Ovary (tissue), 3 donors: ENCODE measurements around the gene EVI2A.

Source experiments
- EP300 ChIP-seq: sonication (generic); formaldehyde crosslinking; IDR thresholded peaks from one replicate; pipeline ENCODE4 v1.6.1; 2017; ENCODE audit warnings: antibody characterized with exemption
- POLR2A ChIP-seq: fragments of 450-650 bp; IDR thresholded peaks from one replicate; pipeline ENCODE4 v1.6.1; 2017; ENCODE audit warnings: antibody characterized with exemption, mild to moderate bottlenecking, moderate library complexity
- TF ChIP-seq, protein P1 (sequence below), 3 donors: fragments of 450-650 bp in 2 of 3; fragments of 200-600 bp in 1 of 3; IDR thresholded peaks; one replicate each; pipeline versions ENCODE4 v1.5.1 to v1.8.0; 2016 to 2022; ENCODE audit warnings: antibody characterized with exemption in 3 of 3, mild to moderate bottlenecking in 1 of 3
- donor health status: DM: no; HTN: no; CAD: no.

DNA sequence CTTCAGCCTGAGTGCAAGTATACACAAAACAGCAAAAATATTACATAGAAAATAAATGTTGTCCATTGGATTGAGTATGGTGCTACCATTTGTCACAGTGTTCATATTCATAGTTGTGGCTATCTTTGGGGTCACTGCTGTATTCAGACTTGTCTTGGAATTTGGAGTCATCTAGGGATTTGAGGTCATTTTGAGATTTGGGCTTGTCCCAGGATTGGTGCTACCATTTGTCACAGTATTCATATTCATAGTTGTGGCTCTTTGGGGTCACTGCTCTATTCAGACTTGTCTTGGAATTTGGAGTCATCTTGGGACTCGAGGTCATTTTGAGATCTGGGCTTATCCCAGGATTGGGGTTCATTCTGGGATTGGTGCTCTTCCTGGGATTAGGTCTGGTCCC is 49.2 kb downstream of the EVI2A start:
- TF ChIP-seq, protein P1, sequence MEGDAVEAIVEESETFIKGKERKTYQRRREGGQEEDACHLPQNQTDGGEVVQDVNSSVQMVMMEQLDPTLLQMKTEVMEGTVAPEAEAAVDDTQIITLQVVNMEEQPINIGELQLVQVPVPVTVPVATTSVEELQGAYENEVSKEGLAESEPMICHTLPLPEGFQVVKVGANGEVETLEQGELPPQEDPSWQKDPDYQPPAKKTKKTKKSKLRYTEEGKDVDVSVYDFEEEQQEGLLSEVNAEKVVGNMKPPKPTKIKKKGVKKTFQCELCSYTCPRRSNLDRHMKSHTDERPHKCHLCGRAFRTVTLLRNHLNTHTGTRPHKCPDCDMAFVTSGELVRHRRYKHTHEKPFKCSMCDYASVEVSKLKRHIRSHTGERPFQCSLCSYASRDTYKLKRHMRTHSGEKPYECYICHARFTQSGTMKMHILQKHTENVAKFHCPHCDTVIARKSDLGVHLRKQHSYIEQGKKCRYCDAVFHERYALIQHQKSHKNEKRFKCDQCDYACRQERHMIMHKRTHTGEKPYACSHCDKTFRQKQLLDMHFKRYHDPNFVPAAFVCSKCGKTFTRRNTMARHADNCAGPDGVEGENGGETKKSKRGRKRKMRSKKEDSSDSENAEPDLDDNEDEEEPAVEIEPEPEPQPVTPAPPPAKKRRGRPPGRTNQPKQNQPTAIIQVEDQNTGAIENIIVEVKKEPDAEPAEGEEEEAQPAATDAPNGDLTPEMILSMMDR (IDR thresholded peaks at IDR 0.05) = no peak
- TF ChIP-seq POLR2A (no peak), EP300 (no peak)
